PC-9 (cell line): Measurements from ENCODE around the gene MYH2.

Experiments
- CTCF ChIP-seq: fragments of 200-600 bp; sonication (generic); conservative IDR thresholded peaks from 2 replicates; pipeline ENCODE4 v1.6.1; 2017; ENCODE audit warnings: mixed run types, antibody characterized with exemption, mild to moderate bottlenecking, moderate library complexity
- EZH2 ChIP-seq: fragments of 200-600 bp; sonication (generic); IDR thresholded peaks from 2 replicates; pipeline ENCODE4 v1.8.0; 2017; ENCODE audit warnings: antibody characterized with exemption, low read depth

- TF ChIP-seq EZH2 (no peak), CTCF (no peak)
Observed at GRCh38 chr17:10477701-10478100, 71.8 kb downstream of the MYH2 start.
